ENCODE results near the gene METTL9.

DNA sequence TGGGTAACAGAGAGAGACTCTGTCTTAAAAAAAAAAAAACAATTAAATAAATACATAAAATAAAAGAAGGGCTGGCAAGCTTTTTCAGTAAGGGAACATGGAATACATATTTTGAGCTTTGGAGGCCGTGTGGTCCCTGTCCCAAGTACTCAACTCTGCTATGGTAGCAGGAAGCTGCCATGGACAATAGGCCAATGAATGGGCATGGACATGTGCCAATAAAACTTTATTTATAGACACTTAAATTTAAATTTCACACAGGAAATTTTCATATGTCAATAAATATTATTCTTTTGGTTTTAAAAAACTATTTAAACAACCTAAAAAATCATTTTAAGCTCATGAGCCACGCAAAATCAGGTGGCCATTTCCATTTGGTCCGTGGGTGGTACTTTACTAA lies 68.2 kb downstream of the METTL9 start:
- TF ChIP-seq JUND (IDR thresholded peaks at IDR 0.05): no peak
- no peak for TF ChIP-seq EZH2phosphoT487 (IDR thresholded peaks at IDR 0.05; ENCODE audit: borderline replicate concordance)
- TF ChIP-seq, protein P1, sequence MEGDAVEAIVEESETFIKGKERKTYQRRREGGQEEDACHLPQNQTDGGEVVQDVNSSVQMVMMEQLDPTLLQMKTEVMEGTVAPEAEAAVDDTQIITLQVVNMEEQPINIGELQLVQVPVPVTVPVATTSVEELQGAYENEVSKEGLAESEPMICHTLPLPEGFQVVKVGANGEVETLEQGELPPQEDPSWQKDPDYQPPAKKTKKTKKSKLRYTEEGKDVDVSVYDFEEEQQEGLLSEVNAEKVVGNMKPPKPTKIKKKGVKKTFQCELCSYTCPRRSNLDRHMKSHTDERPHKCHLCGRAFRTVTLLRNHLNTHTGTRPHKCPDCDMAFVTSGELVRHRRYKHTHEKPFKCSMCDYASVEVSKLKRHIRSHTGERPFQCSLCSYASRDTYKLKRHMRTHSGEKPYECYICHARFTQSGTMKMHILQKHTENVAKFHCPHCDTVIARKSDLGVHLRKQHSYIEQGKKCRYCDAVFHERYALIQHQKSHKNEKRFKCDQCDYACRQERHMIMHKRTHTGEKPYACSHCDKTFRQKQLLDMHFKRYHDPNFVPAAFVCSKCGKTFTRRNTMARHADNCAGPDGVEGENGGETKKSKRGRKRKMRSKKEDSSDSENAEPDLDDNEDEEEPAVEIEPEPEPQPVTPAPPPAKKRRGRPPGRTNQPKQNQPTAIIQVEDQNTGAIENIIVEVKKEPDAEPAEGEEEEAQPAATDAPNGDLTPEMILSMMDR (IDR thresholded peaks at IDR 0.05 in 2 of 3, conservative IDR thresholded peaks at IDR 0.05 in 1 of 3; ENCODE audit: borderline replicate concordance in 1 of 3, insufficient read depth in 1 of 3, low read depth in 2 of 3, low read length in 2 of 3): no peak
